Measurements from ENCODE around the gene BAIAP2.

Gene BAIAP2

GRCh38 chr17:81034779-81035520 is at the start of gene BAIAP2:
Gene BAIAP2, plus strand, starts transcription at chr17:81035151. Its CDS starts 104 bp downstream, at chr17:81035255.
- in situ Hi-C loops (cut with MboI; ENCODE audit: low sequenced_read_pairs), result no loop called here

- in situ Hi-C loops (cut with MboI; ENCODE audit: low sequenced_read_pairs), result loop anchor here (10.0 kb wide), 1 partner anchor 551 kb away; no protein-coding TSS in a partner anchor
These were observed 48.9 kb upstream of the BAIAP2 start for GRCh38 chr17:80986046-80986445.

- in situ Hi-C loops (cut with MboI; ENCODE audit: low sequenced_read_pairs), result loop anchor here (10.0 kb wide), 1 partner anchor 552 kb away; no protein-coding TSS in a partner anchor
These were observed 48.0 kb upstream of the BAIAP2 start for GRCh38 chr17:80986816-80987475.

- in situ Hi-C loops (cut with MboI; ENCODE audit: low sequenced_read_pairs), result loop anchor here (10.0 kb wide), 1 partner anchor 553 kb away; no protein-coding TSS in a partner anchor
These were observed 47.0 kb upstream of the BAIAP2 start for GRCh38 chr17:80987941-80988461.

- in situ Hi-C loops (cut with MboI; ENCODE audit: low sequenced_read_pairs), result loop anchor here (10.0 kb wide), 1 partner anchor 555 kb away; no protein-coding TSS in a partner anchor
These were observed 45.4 kb upstream of the BAIAP2 start for GRCh38 chr17:80989586-80989913.

GRCh38 chr17:80990921-80991644 is 43.9 kb upstream of the BAIAP2 start:
- in situ Hi-C loops (cut with MboI; ENCODE audit: low sequenced_read_pairs), result no loop called here

- in situ Hi-C loops (cut with MboI; ENCODE audit: low sequenced_read_pairs), result no loop called here
These were observed 43.3 kb upstream of the BAIAP2 start, which contains the start of gene CHMP6 for GRCh38 chr17:80991645-80992076. Gene CHMP6, plus strand, starts transcription at chr17:80991841. Its CDS starts 78 bp downstream, at chr17:80991919.

GRCh38 chr17:80992077-80992947 is 42.6 kb upstream of the BAIAP2 start:
- in situ Hi-C loops (cut with MboI; ENCODE audit: low sequenced_read_pairs), result no loop called here

GRCh38 chr17:80992948-80993624 is 41.9 kb upstream of the BAIAP2 start:
- in situ Hi-C loops (cut with MboI; ENCODE audit: low sequenced_read_pairs), result no loop called here

- in situ Hi-C loops (cut with MboI; ENCODE audit: low sequenced_read_pairs), result no loop called here
These were observed 39.8 kb upstream of the BAIAP2 start for GRCh38 chr17:80995131-80995530.

- in situ Hi-C loops (cut with MboI; ENCODE audit: low sequenced_read_pairs), result no loop called here
These were observed 38.3 kb upstream of the BAIAP2 start for GRCh38 chr17:80996422-80997305.

- in situ Hi-C loops (cut with MboI; ENCODE audit: low sequenced_read_pairs), result no loop called here
These were observed 37.4 kb upstream of the BAIAP2 start for GRCh38 chr17:80997424-80998117.

- in situ Hi-C loops (cut with MboI; ENCODE audit: low sequenced_read_pairs), result no loop called here
These were observed 36.7 kb upstream of the BAIAP2 start for GRCh38 chr17:80998118-80998747.

GRCh38 chr17:80998748-80999535 is 36.0 kb upstream of the BAIAP2 start:
- in situ Hi-C loops (cut with MboI; ENCODE audit: low sequenced_read_pairs), result no loop called here

GRCh38 chr17:80999536-81000333 is 35.2 kb upstream of the BAIAP2 start:
- in situ Hi-C loops (cut with MboI; ENCODE audit: low sequenced_read_pairs), result no loop called here

- in situ Hi-C loops (cut with MboI; ENCODE audit: low sequenced_read_pairs), result no loop called here
These were observed 34.7 kb upstream of the BAIAP2 start for GRCh38 chr17:81000334-81000630.
